ENCODE measurements around the gene TPM3.
"Not testable (repeated sequence)": the region's sequence is repeated elsewhere in the genome, so short reads cannot be mapped to it uniquely, and the experiment has no call there.

Gene TPM3

GRCh38 chr1:154206196-154206595 is 14.3 kb upstream of the TPM3 start, which contains the start of gene CFAP141:
Gene CFAP141 (minus strand): TSS chr1:154206333. CDS start chr1:154206307, 26 bp downstream.
- DNase-seq (ENCODE audit: low read depth, low spot score) = no peak

DNA sequence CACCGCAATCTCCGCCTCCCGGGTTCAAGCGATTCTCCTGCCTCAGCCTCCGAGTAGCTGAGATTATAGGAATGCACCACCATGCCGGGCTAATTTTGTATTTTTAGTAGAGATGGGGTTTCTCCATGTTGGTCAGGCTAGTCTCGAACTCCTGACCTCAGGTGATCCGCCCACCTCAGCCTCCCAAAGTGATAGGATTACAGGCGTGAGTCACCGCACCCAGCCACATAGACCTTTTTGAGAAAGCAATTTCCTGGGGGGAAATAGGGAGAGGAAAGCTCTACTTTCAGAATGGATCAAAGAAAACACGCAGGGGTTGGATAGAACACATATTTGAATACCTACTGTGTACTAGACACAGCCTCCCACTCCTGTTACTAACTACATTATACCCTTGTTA is 13.9 kb upstream of the TPM3 start:
- DNase-seq (ENCODE audit: low read depth, low spot score) = not testable (repeated sequence)

- DNase-seq (ENCODE audit: low read depth, low spot score) = no peak
Measured at GRCh38 chr1:154199563-154199879, 7.6 kb upstream of the TPM3 start.

- no peak for DNase-seq (ENCODE audit: low read depth, low spot score)
Measured at GRCh38 chr1:154198756-154199562, 7.1 kb upstream of the TPM3 start.

- no peak for DNase-seq (ENCODE audit: low read depth, low spot score)
Measured at GRCh38 chr1:154193821-154194220, 1.9 kb upstream of the TPM3 start.

DNA sequence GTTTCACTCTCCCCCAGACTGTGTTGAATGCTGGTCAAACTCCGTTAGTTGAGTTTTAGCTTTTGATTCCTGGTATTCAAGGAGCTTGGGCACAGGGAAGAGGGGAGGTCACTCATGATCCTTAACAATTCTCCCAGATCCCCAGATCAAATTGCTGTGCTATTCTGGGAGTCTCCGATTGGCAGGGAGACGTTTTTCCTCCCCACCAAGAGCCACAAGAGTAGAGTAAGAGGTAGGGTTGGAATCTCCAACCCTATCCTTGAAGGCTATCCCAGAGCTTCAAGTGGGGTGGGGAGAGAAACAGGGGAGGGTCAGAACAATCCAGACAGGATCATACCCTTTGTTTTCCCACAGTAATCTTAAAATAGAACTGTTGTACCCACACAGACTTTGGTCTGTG is 576 bp upstream of the TPM3 start:
- DNase-seq (ENCODE audit: low read depth, low spot score) = no peak

DNA sequence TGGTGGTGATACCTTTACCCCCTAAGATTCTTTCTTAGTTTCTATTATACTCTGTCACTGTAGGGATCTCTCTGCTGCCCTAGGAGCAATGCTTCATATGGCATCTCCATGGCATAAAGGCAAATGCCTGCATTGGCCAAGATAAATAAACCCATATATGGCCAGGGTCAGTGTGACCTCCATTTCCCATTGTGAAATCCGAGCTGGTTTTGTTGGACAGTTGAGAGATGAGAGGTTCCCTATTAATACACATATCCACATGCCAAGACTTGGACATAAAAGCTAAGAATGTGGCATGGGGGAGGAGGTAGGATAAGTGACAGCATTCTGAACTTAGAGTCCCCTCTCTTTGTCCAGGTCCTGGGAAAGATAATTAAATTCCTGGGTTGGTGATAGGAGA is 1.4 kb downstream of the TPM3 start:
- DNase-seq (ENCODE audit: low read depth, low spot score) = no peak

DNA sequence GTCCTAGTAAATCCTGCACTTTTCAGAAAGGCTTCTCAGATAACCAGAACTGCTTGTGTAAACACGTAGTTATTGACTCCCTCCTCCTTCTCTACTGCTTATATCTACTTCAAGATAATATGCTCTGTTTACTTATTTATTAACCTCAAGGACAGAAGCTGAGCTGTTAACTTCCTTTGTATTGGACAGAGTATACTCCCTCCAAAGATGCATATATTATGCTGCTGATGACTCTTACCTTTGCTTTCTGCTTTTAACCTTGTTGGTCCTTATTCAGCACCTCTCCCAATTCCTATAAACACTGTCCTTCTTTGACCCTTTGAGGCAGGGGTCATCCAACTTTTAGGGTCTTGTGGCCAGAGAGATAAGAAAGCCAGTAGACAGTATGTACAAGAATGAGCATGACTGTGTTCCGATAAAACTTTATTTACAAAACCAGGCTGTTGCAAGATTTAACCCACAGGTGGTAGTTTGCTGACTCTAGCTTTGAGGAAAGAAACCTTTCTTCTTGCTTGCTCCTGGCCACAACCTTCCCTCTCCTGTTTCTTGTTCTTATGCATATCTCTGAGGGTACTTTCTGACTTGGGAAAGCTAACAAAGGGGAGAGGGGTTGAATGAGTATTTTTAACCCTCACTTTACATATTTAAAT is 4.9 kb downstream of the TPM3 start:
- no peak for DNase-seq (ENCODE audit: low read depth, low spot score)

GRCh38 chr1:154186177-154186576 is 5.7 kb downstream of the TPM3 start:
- no peak for DNase-seq (ENCODE audit: low read depth, low spot score)

DNA sequence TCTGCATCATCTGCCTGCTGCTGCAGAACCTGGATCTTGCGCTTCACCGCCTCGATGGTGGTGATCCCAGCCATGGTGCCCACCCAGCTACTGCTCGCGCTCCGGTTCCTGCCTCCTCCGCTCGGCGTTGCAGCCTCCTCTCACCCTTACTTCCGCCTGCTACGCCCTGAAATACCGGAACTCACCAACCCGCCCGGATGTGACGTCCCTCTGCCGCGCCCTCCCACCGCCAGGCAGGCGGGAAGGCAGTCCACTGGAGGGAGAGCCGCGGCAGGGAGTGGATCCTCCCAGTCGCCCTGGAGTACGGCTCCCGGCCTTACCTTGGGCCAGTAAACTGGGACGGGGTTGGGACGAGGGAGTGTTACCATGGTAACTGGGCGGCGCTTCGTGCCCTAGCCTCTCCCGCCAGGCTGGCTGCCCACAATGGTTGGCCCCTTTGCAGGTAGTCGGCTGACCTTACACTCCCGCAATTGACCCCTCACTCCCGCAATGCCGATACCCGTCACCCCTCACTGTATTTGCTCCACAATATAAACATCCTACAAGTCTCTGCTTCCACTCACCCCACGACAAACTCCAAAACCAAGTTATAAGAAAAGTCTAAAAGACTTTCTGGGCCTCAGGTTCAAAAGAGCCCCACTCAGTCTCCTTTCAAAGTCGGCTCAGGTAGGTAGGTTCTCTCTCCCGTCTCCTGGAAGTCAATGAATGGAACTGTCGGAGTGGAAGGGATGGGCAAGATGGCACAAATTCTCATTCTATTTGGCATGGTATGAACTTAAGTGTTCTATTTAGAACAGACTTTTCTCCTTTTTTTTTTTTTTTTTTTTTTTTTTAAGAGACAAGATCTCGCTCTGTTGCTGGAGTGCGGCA is 8.6 kb downstream of the TPM3 start:
- DNase-seq (ENCODE audit: low read depth, low spot score) = peak; percentile 94

- no peak for DNase-seq (ENCODE audit: low read depth, low spot score)
Measured at GRCh38 chr1:154182344-154183045, 9.4 kb downstream of the TPM3 start.

GRCh38 chr1:154181944-154182343 is 10.0 kb downstream of the TPM3 start:
- no peak for DNase-seq (ENCODE audit: low read depth, low spot score)

DNA sequence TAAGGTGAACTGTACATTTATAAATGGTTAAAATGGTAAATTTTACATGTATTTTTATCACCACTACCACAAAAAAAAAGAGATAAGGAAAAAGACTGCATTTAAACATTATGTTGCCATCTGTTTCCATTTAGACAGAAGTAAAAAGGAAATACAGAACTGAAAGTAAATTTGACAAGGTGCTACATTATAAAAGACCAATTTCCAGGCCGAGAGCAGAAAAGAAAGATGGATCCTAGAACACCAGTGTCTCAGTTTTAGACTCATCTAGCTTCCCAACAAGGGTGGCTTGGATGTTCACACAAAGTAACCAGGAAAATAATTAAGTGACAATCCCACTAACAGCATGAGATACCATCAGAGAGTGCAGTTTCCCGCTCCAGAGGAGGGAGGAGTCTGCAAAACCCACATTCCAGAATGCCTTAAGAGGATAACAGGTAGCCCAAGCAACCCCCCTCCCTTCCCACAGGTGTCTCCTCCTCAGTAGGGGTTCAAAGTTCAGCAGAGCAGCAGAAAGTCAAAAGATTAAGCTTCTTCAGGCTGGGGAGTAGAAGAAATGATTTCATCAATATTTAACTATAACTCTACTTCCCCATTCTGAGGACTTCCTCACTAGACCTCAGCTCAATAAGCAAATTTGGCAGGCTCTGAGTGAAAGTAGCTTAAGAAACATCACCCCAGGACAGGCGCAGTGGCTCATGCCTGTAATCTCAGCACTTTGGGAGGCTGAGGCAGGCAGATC is 11.8 kb downstream of the TPM3 start:
- no peak for DNase-seq (ENCODE audit: low read depth, low spot score)

DNA sequence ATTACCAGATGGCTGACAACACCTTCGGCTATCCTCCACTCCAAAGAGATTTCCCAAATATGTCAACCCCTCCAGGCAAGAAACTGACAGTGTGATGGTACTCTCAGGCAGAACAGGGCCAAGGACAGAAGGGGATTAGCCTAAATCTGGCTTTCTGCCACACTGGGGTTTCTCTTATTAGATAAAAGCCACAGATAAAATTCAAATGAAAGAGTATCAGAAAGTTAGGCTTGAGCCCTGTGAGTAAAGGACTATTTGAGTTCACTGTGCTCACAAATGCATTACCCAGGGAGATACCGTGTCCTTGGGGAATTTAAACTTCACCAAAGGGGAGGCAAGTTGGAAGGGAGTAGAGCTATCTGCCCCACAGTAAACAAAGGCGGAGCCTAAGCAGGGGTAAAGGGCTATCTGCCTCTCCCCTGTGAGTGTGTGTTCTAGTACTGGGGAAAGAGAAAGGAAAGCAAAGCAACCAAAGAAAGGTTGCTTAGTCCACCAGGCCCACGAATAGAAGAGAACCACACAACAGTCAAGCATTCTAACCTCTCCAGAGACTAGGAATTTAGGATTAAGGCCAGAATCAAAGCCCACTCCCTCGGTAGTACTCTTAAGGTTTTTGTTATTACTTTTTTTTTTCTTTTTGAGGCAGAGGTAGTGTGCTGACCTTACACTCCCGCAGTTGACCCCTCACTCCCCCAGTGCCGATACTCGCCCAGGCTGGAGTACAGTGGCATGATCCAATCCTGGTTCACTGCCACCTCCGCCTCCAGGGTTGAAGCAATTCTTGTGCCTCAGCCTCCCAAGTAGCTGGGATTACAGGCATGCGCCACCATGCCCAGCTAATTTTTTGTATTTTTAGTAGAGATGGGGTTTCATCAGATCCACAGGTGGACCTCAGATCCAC is 12.7 kb downstream of the TPM3 start:
- no peak for DNase-seq (ENCODE audit: low read depth, low spot score)

GRCh38 chr1:154178013-154178412 is 13.9 kb downstream of the TPM3 start:
- no peak for DNase-seq (ENCODE audit: low read depth, low spot score)

DNA sequence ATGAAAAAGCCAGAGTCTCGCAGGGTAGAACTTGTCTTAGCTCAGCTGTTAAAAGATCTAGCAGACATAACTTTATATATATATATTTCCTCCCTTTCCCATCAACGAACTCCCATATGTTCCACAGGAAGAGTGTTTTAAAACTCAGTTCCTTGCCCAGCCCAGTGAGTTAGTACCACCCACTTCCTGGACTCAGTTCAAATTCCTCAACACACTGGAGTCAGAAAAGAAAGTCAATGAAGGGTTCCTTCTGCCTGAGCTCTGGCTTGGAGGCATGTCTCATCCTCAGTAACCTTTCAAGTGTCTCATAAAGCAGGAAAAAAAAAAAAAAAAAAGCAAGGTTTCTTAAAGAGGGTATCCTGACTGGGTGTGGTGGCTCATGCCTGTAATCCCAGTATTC is 15.6 kb downstream of the TPM3 start:
- DNase-seq (ENCODE audit: low read depth, low spot score) = no peak

DNA sequence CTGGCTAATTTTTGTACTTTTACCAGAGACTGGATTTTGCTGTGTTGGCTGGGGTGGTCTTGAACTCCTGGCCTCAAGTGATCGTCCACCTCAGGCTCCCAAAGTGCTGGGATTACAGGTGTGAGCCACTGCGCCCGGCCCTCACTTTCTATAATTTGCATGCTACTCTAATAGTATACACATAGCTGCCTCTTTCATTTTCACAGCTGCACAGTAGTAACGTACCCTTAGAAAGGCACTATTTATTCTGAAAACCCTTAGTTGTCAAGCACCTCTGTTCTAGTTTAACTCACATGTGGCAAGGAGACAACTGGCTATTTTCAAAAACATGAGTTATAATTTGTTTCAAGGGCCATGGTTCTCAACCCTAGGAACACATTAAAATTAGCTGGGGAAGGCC is 17.2 kb downstream of the TPM3 start:
- no peak for DNase-seq (ENCODE audit: low read depth, low spot score)

DNA sequence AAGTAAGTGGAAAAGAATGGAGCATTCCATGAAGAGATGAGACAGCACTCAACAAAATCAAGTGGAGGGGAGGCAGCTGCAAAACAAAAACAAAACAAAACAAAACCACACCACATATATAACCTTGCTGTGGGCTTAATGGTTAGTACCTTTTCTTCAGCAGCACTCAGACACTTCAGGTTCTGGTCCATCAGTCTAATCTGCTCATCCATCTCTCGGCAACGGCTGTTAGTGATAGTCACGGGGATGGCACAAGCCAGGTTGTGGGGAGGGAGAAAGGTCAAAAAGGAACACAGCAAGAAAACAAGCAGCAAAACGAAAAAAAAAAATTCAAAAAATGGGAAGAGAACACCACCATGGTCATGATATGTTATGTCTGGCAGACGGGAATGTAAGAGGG is 20.0 kb downstream of the TPM3 start:
- no peak for DNase-seq (ENCODE audit: low read depth, low spot score)

GRCh38 chr1:154171223-154171583 is 20.7 kb downstream of the TPM3 start:
- DNase-seq (ENCODE audit: low read depth, low spot score) = no peak

GRCh38 chr1:154170547-154171222 is 21.2 kb downstream of the TPM3 start:
- DNase-seq (ENCODE audit: low read depth, low spot score) = no peak
